HG02798 (cell line): ENCODE results near the gene RXFP1.
A peak's percentile ranks its signal among the peaks of the same experiment; 100 is the strongest.

ENCODE experiments used
- ATAC-seq: cut with Tn5 transposase; IDR thresholded peaks from one replicate; pipeline ENCODE4 v1.9.1; 2021; ENCODE audit warnings: mild to moderate bottlenecking; ENCODE audit not compliant: unreplicated experiment, poor library complexity

Gene RXFP1

GRCh38 chr4:158540125-158540907, 18.6 kb downstream of the RXFP1 start:
- ATAC-seq, result no peak

DNA sequence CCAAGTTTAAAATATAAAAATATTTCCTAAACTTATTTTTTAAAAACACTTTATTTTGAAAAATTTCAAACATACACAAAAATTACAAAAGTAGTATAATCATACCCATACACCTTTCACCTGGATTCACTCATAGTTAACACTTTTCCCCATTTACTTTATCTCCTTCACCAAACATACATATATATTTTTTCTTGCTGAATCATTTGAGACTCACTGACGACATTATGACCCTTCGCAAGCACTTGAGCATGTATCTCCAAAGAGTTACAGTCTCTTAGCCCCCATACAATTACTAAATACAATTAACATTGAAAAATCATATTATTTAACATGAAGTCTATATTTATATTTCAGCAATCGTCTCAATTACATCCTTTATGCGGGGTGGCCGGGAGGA, 19.8 kb downstream of the RXFP1 start:
- no peak for ATAC-seq

DNA sequence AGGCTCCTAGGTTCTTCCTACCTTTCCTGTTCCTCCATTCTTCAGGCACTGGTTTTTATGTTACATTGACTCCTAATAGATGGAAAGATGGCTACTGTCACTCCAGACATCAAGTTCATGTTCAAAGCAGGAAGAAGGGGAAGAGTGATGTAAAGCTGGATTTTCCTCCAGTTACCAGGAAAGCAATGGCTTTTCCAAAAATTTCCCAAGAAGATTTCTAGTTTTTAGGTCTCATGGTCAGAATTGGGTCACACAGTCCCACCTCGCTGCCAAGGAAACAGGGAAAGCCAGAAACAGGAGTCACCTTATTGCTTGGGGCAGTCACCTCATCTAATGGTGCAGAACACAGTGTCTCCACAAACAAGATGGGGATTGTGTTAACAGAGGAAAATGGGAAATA, 21.5 kb downstream of the RXFP1 start:
- no peak for ATAC-seq

GRCh38 chr4:158544141-158544540, 22.5 kb downstream of the RXFP1 start:
- ATAC-seq, result no peak

GRCh38 chr4:158553364-158553763, 31.7 kb downstream of the RXFP1 start:
- no peak for ATAC-seq

DNA sequence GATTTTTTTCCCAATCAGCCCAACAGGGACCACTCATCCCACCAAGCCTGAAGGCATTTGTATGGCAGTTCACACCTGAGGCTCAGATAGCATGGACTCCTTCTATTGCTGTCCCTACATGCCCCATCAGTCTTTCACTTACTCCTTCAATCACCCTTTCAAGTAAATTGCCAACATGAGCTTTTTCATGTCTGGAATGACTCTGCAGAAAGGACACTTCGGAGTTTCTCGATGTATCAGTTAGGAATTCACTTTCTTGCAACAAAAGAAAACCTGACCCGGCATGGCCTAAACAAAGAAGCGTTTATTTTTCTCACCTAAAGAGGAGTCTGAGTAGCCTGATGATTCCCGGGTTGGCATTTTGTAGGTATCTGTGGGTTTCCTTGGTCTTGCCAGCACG, 38.6 kb downstream of the RXFP1 start:
- ATAC-seq, result no peak

DNA sequence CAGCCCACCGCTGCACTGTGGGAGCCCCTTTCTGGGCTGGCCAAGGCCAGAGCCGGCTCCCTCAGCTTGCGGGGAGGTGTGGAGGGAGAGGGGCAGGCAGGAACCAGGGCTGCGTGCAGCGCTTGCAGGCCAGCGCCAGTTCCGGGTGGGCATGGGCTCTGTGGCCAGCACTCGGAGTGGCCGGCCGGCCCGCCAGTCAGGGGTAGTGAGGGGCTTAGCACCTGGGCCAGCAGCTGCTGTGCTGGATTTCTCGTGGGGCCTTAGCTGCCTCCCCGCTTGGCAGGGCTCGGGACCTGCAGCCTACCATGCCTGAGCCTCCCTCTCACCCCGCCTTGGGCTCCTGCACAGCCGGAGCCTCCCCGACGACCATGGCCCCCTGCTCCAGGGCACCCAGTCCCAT, 45.2 kb downstream of the RXFP1 start:
- ATAC-seq, result no peak

DNA sequence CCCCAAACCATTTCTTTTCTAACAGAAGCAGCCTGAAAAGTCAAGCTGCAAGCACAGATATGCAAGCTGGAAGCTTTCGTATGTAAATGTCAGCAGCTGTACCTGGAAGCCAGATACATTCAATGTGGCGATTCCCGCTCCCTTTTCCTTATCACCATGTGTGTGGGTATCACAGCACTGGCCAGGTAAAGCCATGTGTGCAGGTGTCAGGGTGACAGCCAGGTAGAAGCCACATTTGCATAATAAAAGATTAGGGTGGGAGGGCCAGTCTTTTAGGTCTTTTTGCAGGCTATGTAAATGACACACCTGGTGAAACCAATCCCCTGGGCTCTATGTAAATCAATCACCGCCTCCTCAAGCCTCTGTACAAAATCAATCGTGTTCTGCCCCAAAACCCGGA, 50.1 kb downstream of the RXFP1 start:
- no peak for ATAC-seq

DNA sequence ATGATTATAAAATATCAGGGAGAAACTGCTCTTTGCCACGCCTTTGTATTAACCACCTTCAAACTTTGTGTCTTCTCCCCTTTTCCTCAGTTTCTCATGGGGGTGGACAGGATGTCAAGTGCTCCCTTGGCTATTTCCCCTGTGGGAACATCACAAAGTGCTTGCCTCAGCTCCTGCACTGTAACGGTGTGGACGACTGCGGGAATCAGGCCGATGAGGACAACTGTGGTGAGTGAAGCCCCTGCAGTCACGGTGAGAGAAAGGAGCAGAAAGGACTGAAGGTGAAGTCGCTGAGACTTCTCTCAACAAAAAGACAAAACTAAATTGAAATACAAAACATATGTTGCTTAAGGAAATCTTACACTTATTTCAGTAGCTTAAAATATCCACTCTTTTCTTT, 50.9 kb downstream of the RXFP1 start:
- no peak for ATAC-seq

- ATAC-seq, result peak; percentile 42
Measured at GRCh38 chr4:158578476-158578875, 56.8 kb downstream of the RXFP1 start.

GRCh38 chr4:158580064-158580463, 58.4 kb downstream of the RXFP1 start:
- ATAC-seq, result no peak

GRCh38 chr4:158581161-158581560, 59.5 kb downstream of the RXFP1 start:
- no peak for ATAC-seq

DNA sequence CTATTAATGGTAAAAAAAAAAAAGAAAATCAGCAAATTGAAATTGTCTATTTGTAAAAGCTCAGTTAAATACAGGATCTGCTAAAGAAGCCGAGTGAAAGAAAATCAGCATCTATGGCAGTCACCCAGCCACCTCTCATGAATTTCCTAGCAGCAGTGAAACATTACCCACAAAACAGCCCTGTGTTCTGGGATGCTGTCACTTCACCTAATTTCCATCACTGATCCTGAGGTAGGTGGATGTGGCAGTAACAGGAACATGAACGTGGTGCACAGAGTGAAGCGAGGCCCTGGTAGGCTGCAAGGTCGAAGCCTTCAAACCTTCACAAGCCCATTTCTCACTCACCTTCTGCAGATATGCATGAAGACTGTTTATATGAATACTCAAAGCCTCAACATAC, 65.2 kb downstream of the RXFP1 start:
- ATAC-seq, result no peak

- no peak for ATAC-seq
Measured at GRCh38 chr4:158588285-158588684, 66.6 kb downstream of the RXFP1 start.

DNA sequence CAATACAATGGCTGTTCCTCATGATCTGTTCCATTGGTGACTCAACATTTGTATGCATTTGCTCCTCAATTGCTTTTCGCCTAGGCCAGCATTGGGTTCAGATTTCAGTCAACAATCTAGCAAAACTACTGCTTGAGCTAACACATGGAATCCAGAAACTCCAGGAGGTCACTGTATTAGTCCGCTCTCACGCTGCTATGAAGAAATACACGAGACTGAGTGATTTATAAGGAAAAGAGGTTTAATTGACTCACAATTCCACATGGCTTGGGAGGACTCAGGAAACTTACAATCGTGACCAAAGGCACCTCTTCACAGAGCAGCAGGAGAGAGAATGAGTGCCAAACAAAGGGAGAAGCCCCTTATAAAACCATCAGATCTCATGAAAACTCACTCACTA, 67.1 kb downstream of the RXFP1 start:
- no peak for ATAC-seq

DNA sequence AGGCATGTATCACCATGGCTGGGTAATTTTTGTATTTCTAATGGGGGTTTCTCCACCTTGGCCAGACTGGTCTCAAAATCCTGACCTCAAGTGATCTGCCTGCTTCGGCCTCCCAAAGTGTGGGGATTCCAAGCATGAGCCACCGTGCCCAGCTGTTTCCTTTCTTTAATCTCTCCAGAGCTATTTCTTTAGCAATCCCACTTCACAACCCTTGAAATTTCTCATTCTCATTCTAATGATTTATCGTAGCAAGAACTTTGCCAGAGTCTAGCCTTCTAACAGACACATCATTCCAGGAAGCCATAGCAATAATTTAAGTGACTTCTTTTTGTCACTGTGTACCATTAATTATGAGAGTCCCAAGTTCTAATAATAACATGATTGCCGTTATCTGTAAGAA, 68.6 kb downstream of the RXFP1 start:
- no peak for ATAC-seq

GRCh38 chr4:158590824-158591223, 69.1 kb downstream of the RXFP1 start:
- ATAC-seq, result no peak

- no peak for ATAC-seq
Measured at GRCh38 chr4:158597879-158598596, 76.4 kb downstream of the RXFP1 start.

DNA sequence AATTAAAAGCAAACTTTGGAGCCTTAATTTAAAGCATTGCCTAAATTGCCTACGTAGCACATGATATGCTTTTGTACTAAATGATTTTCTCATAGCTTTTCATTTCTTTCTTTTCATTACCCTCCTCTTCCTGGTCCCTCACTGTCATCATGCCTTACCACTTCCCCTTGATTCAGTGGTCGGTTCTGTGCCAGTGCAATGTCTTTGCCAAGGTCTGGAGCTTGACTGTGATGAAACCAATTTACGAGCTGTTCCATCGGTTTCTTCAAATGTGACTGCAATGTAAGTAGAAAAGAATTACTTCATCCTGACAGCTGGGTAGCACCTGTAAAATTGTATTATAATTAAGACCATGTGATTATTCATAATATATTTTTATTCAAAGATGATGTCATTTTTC, 77.5 kb downstream of the RXFP1 start:
- ATAC-seq, result no peak

GRCh38 chr4:158599765-158600498, 78.2 kb downstream of the RXFP1 start:
- no peak for ATAC-seq

DNA sequence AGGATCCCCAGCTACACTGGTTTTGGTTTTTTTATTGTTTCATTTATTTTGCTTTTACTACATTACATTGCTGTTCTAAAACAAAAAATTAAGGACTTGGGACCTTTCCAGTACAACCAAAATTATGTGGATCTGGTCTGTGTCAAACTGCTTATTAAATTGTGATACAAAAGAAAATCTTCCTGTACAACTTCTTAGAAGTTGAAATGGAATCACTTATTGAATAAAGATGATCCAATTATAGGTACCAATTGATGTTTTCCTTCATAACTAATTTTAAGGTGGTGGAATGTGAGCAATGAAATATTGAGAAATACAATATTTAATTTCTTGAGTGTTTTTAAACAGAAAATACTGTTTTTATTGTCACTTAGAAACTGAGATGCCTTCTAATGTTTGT, 82.7 kb downstream of the RXFP1 start:
- ATAC-seq, result no peak
